Astrocyte (in vitro differentiated cells and primary cell): ENCODE data around the gene MYO15B. TPM values are rescaled to one million over a fixed set of nuclear protein-coding genes. Genes with fewer than 3 reads are reported as not detected.
"Not testable (repeated sequence)": the region's sequence is repeated elsewhere in the genome, so short reads cannot be mapped to it uniquely, and the experiment has no call there.

Source experiments
- DNase-seq: peaks from one replicate; pipeline ENCODE4 v3.0.0-alpha.2; 2010; ENCODE audit warnings: low read depth
- FAIRE-seq: peaks from 2 replicates; lab custom pipeline; 2011; peaks lifted over from hg19 to GRCh38; lab: Jason Lieb, UNC
- H2AFZ ChIP-seq: 2 replicates; pipeline ENCODE4 v1.6.0; 2012; ENCODE audit warnings: low read depth, low read length, inconsistent platforms
- H3K27ac ChIP-seq: 2 replicates; pipeline ENCODE4 v1.5.1; 2011; ENCODE audit warnings: low read depth, low read length, inconsistent platforms
- H3K27me3 ChIP-seq: 2 replicates; pipeline ENCODE4 v1.6.0; 2011; ENCODE audit warnings: low read length, inconsistent platforms; ENCODE audit not compliant: insufficient read depth
- H3K36me3 ChIP-seq: 2 replicates; pipeline ENCODE4 v1.5.1; 2011; ENCODE audit warnings: low read length, inconsistent platforms; ENCODE audit not compliant: insufficient read depth
- H3K4me1 ChIP-seq: 2 replicates; pipeline ENCODE4 v1.5.1; 2011; ENCODE audit warnings: low read length, inconsistent platforms; ENCODE audit not compliant: insufficient read depth
- H3K4me2 ChIP-seq: 2 replicates; pipeline ENCODE4 v1.6.0; 2012; ENCODE audit warnings: low read length, inconsistent platforms
- H3K4me3 ChIP-seq: 2 replicates; pipeline ENCODE4 v1.5.1; 2011; ENCODE audit warnings: low read depth, mild to moderate bottlenecking, low read length, inconsistent platforms; ENCODE audit not compliant: insufficient read depth
- H3K79me2 ChIP-seq: 2 replicates; pipeline ENCODE4 v1.6.0; 2012; ENCODE audit warnings: mild to moderate bottlenecking, low read length, inconsistent platforms; ENCODE audit not compliant: insufficient read depth
- H3K9ac ChIP-seq: 2 replicates; pipeline ENCODE4 v1.6.0; 2012; ENCODE audit warnings: mild to moderate bottlenecking, low read length, inconsistent platforms
- H3K9me3 ChIP-seq: 2 replicates; pipeline ENCODE4 v1.5.1; 2012; ENCODE audit warnings: low read depth, mild to moderate bottlenecking, low read length, inconsistent platforms; ENCODE audit not compliant: insufficient read depth
- H4K20me1 ChIP-seq: 2 replicates; pipeline ENCODE4 v1.6.0; 2012; ENCODE audit warnings: low read length, inconsistent platforms; ENCODE audit not compliant: insufficient read depth
- H3K27ac Mint-ChIP-seq: one replicate; pipeline ENCODE4 v1.8.0; 2021; ENCODE audit warnings: mild to moderate bottlenecking, mixed read lengths; ENCODE audit not compliant: unreplicated experiment
- H3K27me3 Mint-ChIP-seq: one replicate; pipeline ENCODE4 v1.8.0; 2021; ENCODE audit warnings: low read depth, mixed read lengths; ENCODE audit not compliant: unreplicated experiment
- H3K36me3 Mint-ChIP-seq: one replicate; pipeline ENCODE4 v1.8.0; 2021; ENCODE audit warnings: low read depth, mixed read lengths; ENCODE audit not compliant: unreplicated experiment
- H3K4me1 Mint-ChIP-seq: one replicate; pipeline ENCODE4 v1.8.0; 2021; ENCODE audit warnings: low read depth, mixed read lengths; ENCODE audit not compliant: unreplicated experiment
- H3K4me3 Mint-ChIP-seq: one replicate; pipeline ENCODE4 v1.8.0; 2021; ENCODE audit warnings: mild to moderate bottlenecking, moderate library complexity, mixed read lengths; ENCODE audit not compliant: unreplicated experiment
- H3K9me3 Mint-ChIP-seq: one replicate; pipeline ENCODE4 v1.8.0; 2021; ENCODE audit warnings: mild to moderate bottlenecking, mixed read lengths; ENCODE audit not compliant: unreplicated experiment
- CTCF ChIP-seq: IDR thresholded peaks from 2 replicates; pipeline ENCODE4 v1.5.1; 2011; ENCODE audit warnings: low read depth, mild to moderate bottlenecking, inconsistent platforms, low read length, moderate library complexity; ENCODE audit not compliant: insufficient read depth
- EZH2 ChIP-seq: IDR thresholded peaks from 2 replicates; pipeline ENCODE4 v1.6.1; 2012; ENCODE audit warnings: mild to moderate bottlenecking, low read length, inconsistent platforms; ENCODE audit not compliant: insufficient read depth
- total RNA-seq: library from RNA; stranded (reverse); gene quantifications from 2 replicates; pipeline ENCODE4 v1.2.1, GENCODE V29; 2021

MYO15B gene
- total RNA-seq, 1 donor from 2014 or later, result 3.5 TPM

DNA sequence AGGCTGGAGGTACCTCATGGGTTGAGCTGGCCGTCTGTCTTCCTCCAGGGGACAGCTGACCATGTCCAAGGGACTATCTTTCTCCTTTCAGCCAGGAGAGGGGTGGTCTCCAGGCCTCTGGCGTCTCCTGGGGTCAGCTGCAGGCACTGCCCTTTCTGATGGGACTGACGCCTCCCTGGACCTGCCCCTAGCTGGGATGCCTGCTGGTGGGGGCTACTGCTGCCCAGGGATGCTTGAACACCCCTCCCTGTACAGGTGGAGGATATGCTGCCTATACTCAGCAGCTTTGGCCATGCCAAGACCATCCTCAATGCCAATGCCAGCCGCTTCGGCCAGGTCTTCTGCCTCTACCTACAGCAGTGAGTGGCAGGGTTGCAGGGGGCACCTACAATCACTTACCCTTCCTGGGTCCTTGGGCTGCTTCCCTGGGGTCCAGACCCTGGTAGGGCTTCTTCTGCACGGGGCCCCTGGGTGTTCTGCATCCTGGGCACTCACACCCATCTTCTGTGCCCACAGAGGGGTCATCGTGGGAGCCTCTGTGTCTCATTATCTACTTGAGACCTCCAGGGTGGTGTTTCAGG lies 4.2 kb downstream of the MYO15B start:
- Mint-ChIP-seq H3K9me3 (peaks cover 4% of the 10 kb centered on the region), H3K4me1 (no peaks in the 10 kb centered on the region), H3K4me3 (no peak overlapping the region), H3K27ac (no peak overlapping the region), H3K36me3 (peaks cover 2% of the 10 kb centered on the region), H3K27me3 (peaks cover 20% of the 10 kb centered on the region)
- Histone ChIP-seq H2AFZ (no peak overlapping the region), H3K4me1 (no peaks in the 10 kb centered on the region), H4K20me1 (no peaks in the 10 kb centered on the region), H3K79me2 (no peaks in the 10 kb centered on the region), H3K4me2 (no peak overlapping the region), H3K9ac (no peak overlapping the region), H3K4me3 (no peak overlapping the region), H3K36me3 (no peaks in the 10 kb centered on the region), H3K27ac (no peak overlapping the region), H3K27me3 (peaks cover 14% of the 10 kb centered on the region), H3K9me3 (no peaks in the 10 kb centered on the region)
- DNase-seq (no peak), FAIRE-seq (no peak)
- TF ChIP-seq CTCF (no peak), EZH2 (no peak)

GRCh38 chr17:75592348-75593020 lies 4.9 kb downstream of the MYO15B start:
- no peak for FAIRE-seq

GRCh38 chr17:75593430-75593829 lies 5.8 kb downstream of the MYO15B start:
- H3K36me3 Mint-ChIP-seq, DNase-seq, H3K4me2 ChIP-seq: not testable (repeated sequence)

More at GRCh38 chr17:75592348-75593020, 4.9 kb downstream of the MYO15B start:
- H3K27ac Mint-ChIP-seq, result no peak overlapping the region
- H3K36me3 ChIP-seq, result no peaks in the 10 kb centered on the region
- H3K27me3 ChIP-seq, result peaks cover 8% of the 10 kb centered on the region
- no peak overlapping the region for H3K4me3 Mint-ChIP-seq
- no peak overlapping the region for H3K27ac ChIP-seq
- DNase-seq, result no peak
- no peaks in the 10 kb centered on the region for H3K9me3 Mint-ChIP-seq
- no peak overlapping the region for H2AFZ ChIP-seq
- no peaks in the 10 kb centered on the region for H3K4me1 Mint-ChIP-seq
- no peak overlapping the region for H3K4me2 ChIP-seq
- no peaks in the 10 kb centered on the region for H3K9me3 ChIP-seq
- H3K79me2 ChIP-seq, result no peaks in the 10 kb centered on the region
- H3K27me3 Mint-ChIP-seq, result peaks cover 18% of the 10 kb centered on the region
- no peaks in the 10 kb centered on the region for H4K20me1 ChIP-seq
- peaks cover 2% of the 10 kb centered on the region for H3K36me3 Mint-ChIP-seq
- TF ChIP-seq EZH2 (no peak), CTCF (no peak)
- H3K4me3 ChIP-seq, result no peak overlapping the region
- H3K9ac ChIP-seq, result no peak overlapping the region
- H3K4me1 ChIP-seq, result no peaks in the 10 kb centered on the region

More at GRCh38 chr17:75593430-75593829, 5.8 kb downstream of the MYO15B start:
- H3K79me2 ChIP-seq, H3K4me1 ChIP-seq, H3K27me3 ChIP-seq, H3K9me3 ChIP-seq, H3K36me3 ChIP-seq, H3K4me3 ChIP-seq, H3K4me1 Mint-ChIP-seq, FAIRE-seq, H3K27ac Mint-ChIP-seq, H3K4me3 Mint-ChIP-seq, H3K9ac ChIP-seq, H3K27ac ChIP-seq, H3K9me3 Mint-ChIP-seq, H4K20me1 ChIP-seq, H2AFZ ChIP-seq: not testable (repeated sequence)
- H3K27me3 Mint-ChIP-seq, result peaks cover 18% of the 10 kb centered on the region
